Germinal center (tissue), 1 donor: ENCODE results near the gene MRPL34.
"Not testable (repeated sequence)": the region's sequence is repeated elsewhere in the genome, so short reads cannot be mapped to it uniquely, and the experiment has no call there.

Experiments used
- DNase-seq: peaks from one replicate; pipeline ENCODE4 v3.0.0; 2012; ENCODE audit warnings: mixed read lengths, low spot score

MRPL34 gene

GRCh38 chr19:17285415-17286135, 20.1 kb upstream of the MRPL34 start:
- no peak for DNase-seq

DNA sequence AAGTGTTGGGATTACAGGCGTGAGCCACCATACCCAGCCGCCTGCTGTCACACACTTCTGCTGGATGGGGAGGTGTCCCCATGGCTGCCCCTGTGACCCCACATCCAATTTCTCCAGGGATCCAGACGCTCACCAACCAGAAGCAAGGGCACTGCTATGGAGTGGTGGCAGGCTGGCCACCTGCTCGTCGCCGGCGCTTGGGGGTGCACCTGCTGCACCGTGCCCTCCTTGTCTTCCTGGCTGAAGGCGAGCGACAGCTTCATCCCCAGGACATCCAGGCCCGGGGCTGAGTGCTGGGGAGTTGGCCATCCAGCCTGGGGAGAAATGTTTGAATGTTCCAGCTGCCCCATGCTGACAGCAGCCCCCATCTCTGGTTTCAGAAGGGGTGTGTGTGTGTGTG, 19.4 kb upstream of the MRPL34 start:
- DNase-seq = no peak

DNA sequence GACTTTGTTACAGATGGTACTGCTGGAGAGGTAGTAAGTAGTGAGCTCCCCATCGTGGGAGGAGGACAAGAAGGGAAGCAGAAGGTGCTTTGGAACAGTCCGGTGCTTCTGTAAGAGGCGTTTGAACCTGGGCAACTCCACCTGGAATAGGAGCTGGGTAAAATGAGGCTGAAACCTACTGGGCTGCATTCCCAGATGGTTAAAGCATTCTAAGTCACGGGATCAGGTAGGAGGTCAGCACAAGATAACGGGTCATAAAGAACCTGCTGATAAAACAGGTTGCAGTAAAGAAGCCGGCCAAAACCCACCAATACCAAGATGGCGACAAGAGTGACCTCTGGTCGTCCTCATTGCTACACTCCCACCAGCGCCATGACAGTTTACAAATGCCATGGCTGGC, 18.9 kb upstream of the MRPL34 start:
- no peak for DNase-seq

DNA sequence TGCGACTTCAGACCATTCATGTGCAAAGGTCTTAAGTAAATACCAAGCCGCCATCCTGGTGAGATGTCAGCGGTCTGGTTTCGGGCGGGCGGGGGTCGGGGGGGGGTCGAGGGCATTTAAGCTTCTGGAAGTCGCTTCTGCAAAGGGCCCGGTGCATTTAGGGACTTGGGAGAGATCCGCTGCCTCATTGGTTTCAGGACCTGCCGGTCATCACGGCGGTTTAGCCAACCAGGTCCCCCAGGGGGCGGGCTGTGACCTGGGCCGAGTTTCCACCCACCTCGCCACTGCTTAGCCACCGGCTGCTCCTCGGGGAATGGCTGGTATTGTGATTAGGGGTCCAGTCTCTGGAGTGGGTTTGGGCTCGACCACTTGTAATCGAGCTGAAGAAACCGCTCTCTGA, 16.2 kb upstream of the MRPL34 start:
- DNase-seq = peak; percentile 91

GRCh38 chr19:17292301-17293074, 13.2 kb upstream of the MRPL34 start:
- peak; percentile 96 for DNase-seq

- no peak for DNase-seq
Measured at GRCh38 chr19:17293605-17294004, 12.1 kb upstream of the MRPL34 start.

DNA sequence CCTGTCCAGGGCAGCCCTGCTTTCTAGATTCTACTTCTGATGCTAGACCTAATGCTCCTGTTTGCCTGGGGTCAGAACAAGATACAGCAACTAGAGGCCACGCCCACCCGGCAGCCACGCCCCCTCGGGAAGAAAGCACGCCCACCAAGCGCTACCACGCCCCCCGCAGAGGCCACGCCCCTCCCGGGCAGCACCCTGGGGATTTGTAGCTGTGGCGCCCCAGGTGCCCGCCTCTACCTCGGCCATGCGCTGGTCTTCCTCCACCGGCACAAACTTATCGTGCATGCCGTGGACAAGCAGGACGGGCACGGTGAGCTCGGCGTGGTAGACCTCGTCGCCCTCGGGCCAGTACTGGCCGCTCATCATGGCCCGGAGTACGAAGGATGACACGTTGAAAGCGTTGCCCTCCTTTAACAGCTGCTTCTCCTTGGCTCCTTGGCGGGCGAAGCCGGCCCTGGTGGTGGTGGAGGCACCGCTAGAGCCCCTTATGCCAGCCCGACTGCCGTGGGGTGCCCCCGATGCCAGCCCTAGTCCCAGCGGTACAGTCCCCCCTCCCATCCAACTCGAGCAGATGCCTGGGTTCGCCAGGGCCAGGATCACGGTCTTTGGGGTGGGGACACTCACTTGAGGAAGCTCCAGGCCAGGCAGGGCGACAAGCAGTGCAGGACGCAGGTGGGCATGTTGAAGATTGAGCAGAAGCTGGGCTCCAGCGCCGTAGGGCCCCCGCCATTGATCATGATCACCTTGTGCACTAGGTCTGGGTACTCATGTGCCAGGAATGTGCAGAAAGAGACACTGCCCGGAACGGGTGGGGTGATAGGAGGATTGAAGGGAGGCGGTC, 11.4 kb upstream of the MRPL34 start:
- DNase-seq = peak; percentile 73

DNA sequence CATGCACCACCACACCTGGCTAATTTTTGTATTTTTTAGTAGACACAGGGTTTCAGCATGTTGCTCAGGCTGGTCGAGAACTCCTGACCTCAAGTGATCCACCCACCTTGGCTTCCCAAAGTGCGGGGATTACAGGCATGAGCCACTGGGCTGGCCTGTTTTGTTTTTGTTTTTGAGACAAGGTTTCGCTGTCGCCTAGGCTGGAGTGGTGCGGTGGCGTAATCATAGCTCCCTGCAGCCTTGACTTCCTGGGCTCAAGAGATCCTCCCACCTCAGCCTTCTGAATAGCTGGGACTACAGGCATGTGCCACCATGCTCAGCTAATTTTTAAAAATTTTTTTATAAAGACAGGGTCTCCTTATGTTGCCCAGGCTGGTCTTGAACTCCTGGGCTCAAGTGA, 10.1 kb upstream of the MRPL34 start:
- DNase-seq = not testable (repeated sequence)

GRCh38 chr19:17296273-17296672, 9.4 kb upstream of the MRPL34 start:
- DNase-seq = no peak

DNA sequence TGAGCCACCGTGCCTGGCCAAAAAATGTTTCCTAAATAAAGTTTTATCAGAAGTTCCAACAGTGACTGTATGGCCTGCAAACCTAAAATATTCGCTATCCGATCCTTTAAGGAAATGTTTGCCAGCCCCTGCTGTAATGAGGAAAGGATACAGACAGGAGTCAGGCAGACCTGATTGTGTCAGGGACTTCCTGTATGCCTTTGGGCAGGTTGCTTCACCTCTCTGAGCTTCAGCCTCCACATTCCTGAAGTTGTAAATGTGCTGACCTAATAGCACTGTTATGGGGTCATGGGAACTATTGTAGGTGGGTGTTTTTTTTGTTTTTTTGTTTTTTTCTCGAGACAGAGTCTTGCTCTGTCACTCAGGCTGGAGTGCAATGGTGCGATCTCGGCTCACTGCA, 8.7 kb upstream of the MRPL34 start:
- DNase-seq = no peak

DNA sequence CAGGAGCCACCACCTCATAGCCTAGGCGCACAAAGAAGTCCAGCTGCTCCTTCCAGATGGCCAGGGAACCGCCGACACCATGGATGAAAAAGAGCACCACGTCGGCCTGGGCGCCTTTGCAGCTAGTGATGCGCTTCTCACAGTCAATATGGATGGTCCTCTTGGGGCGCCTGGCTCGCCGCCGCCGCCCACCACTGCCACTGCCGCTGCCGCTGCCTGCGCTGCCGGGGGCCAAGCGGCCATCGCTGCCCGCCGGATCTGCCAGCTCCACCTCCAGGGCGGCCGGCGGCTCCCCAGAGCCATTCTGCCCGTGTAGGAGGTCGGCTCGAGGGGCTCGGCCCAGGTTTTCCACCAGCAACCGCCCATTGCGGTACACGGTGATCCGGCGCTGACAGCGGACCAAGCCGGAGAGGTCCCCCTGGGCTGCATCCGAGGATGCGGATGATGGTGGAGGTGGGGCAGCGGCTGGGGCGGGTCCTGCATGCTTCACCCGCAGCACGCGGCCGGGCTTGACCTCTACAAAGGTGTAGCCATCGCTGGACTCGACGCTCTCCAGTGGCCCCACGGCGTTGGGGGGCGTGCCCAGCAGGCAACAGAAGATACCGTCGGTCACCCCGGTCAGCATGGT, 4.6 kb upstream of the MRPL34 start:
- no peak for DNase-seq

DNA sequence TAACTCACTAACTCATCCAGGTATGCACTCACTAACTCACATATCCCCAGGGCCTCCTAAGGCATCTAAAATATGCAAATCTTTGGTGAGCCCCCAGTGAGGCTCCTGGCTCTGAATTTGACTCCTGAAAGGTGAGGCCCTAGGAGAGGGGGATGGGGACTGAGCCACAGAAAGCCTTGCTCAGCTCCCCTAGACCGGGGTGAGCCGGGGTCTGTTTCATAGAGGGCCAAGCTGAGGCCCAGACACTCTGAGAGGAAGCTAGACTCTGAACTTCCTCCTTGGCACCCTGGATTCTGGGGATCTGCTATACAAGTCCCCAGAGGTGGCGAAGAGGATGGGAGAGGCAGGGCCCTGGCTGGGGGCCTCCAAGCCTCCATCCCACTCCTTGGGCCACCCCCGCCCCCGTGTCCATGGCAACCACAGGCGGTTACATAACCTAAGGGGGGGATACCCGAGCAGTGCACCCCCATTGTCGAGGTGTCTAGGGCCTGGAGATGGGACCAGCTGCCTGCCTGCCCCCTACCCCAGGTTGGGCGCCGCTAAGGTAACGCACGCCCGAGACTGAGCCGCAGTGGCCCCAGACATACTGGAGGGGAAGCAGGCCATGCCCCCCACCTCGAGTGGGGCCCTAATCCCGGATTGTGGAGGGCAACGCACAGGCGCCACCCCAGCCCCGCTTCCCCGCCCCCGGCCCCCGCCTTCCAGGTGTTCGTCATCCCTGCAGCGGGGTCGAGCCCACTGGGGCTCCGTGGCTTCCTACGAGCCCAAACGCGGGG, 3.1 kb upstream of the MRPL34 start:
- no peak for DNase-seq

GRCh38 chr19:17303167-17303939, 2.3 kb upstream of the MRPL34 start, which contains the start of gene ABHD8:
TSS of gene ABHD8 (minus strand) at chr19:17303425. CDS start at chr19:17301616, 1,809 bp downstream.
- peak; percentile 94 for DNase-seq

- DNase-seq = no peak
Measured at GRCh38 chr19:17303940-17304267, 1.8 kb upstream of the MRPL34 start.

- no peak for DNase-seq
Measured at GRCh38 chr19:17304386-17305215, 1.1 kb upstream of the MRPL34 start.

DNA sequence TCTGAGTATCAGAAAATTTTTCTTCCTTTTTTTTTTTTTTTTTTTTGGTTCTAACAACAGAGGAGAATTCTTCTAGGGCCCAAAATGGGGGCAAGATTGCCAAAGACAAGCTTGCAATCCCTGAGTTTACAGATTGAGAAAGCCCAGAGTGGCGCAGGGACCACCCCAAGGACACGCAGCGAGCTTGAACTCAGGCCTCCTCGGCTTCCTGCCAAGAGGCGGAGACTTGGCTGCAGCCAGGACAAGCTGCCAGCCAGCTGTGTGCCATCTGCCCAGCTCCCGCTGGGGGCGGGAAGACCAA, 506 bp upstream of the MRPL34 start:
- no peak for DNase-seq

GRCh38 chr19:17306285-17306714, 628 bp downstream of the MRPL34 start:
- DNase-seq = no peak

- no peak for DNase-seq
Measured at GRCh38 chr19:17307876-17308377, 2.3 kb downstream of the MRPL34 start.

- DNase-seq = peak; percentile 99
Measured at GRCh38 chr19:17309198-17309964, 3.7 kb downstream of the MRPL34 start, which contains the start of gene DDA1. TSS of gene DDA1 (plus strand) at chr19:17309563. CDS start at chr19:17309655, 92 bp downstream.
